K562 (cell line): ENCODE data around the gene ARPP21. TPM values are rescaled to one million over a fixed set of nuclear protein-coding genes. Genes with fewer than 3 reads are reported as not detected.

Source experiments
- ATAC-seq: fragments of 200-7000 bp; cut with Tn5 transposase; 3 replicates; pipeline ENCODE4 v1.9.1; 2020; ENCODE audit warnings: moderate library complexity
- BruUV-seq: library from RNA; stranded (reverse); fragments of 400-500 nt; replicated peaks from 2 replicates; lab custom pipeline; 2021; lab: Mats Ljungman, UMichigan
- CTCF ChIA-PET: fragments of 300-600 bp; formaldehyde crosslinking; extraction: SDS; loops from one replicate; lab custom pipeline; 2021; ENCODE audit warnings: low intra/inter-chr PET ratio; lab: Yijun Ruan, JAX
- POLR2A ChIA-PET: fragments of 300-600, 350-650 bp; sonication (Branson Sonifier 250); formaldehyde crosslinking; extraction: SDS; loops from one replicate; lab custom pipeline; 2021; ENCODE audit warnings: antibody characterized with exemption, inconsistent platforms; lab: Yijun Ruan, JAX
- DNase-seq, 4 experiments: peaks; one replicate each; pipeline versions ENCODE4 v3.0.0 to v3.0.0-alpha.2; 2011 to 2018; ENCODE audit warnings: low spot score in 3 of 4, mixed read lengths in 3 of 4; ENCODE audit errors: extremely low read depth in 1 of 4
- FAIRE-seq: peaks from 2 replicates; lab custom pipeline; 2011; peaks lifted over from hg19 to GRCh38; lab: Jason Lieb, UNC
- H2AFZ ChIP-seq: 2 replicates; pipeline ENCODE4 v1.6.0; 2011; ENCODE audit warnings: low read depth, low read length, control low read depth, inconsistent platforms
- H3K27ac ChIP-seq: fragments of 200-600 bp; 3 replicates; pipeline ENCODE4 v1.8.0; 2011; ENCODE audit warnings: low read depth, mild to moderate bottlenecking, control low read depth, inconsistent platforms, low read length, moderate library complexity, mixed read lengths; ENCODE audit errors: extremely low read depth
- H3K27me3 ChIP-seq, 2 experiments: fragments of 300-600 bp in 1 of 2; 2 replicates in 1 of 2; 3 replicates in 1 of 2; pipeline versions ENCODE4 v1.6.0 to v1.8.0; 2011; ENCODE audit warnings: inconsistent platforms in 2 of 2, low read length in 2 of 2, mild to moderate bottlenecking in 1 of 2, mixed read lengths in 1 of 2, moderate library complexity in 1 of 2; ENCODE audit not compliant: control insufficient read depth in 2 of 2, insufficient read depth in 2 of 2
- H3K36me3 ChIP-seq: fragments of 300-600 bp; 3 replicates; pipeline ENCODE4 v1.8.0; 2011; ENCODE audit warnings: mild to moderate bottlenecking, low read length, inconsistent platforms; ENCODE audit not compliant: control insufficient read depth, insufficient read depth
- H3K4me1 ChIP-seq, 2 experiments: fragments of 200-600 bp in 1 of 2; replicated peaks in 1 of 2; 2 replicates in 1 of 2; 3 replicates in 1 of 2; pipeline versions ENCODE4 v1.5.1 to v1.8.0; 2011; ENCODE audit warnings: inconsistent platforms in 2 of 2, low read length in 2 of 2, mild to moderate bottlenecking in 1 of 2, mixed read lengths in 1 of 2, moderate library complexity in 1 of 2; ENCODE audit not compliant: control insufficient read depth in 2 of 2, insufficient read depth in 2 of 2
- H3K4me2 ChIP-seq: 2 replicates; pipeline ENCODE4 v1.6.1; 2011; ENCODE audit warnings: low read length, control low read depth, inconsistent platforms, mixed read lengths; ENCODE audit not compliant: insufficient read depth
- H3K4me3 ChIP-seq: fragments of 200-600 bp; sonication (generic), shearing (Covaris generic); 2 replicates; pipeline ENCODE4 v1.5.1; 2016; ENCODE audit warnings: control low read depth, inconsistent platforms
- H3K79me2 ChIP-seq: fragments of 200-600 bp; 3 replicates; pipeline ENCODE4 v1.8.0; 2011; ENCODE audit warnings: low read length, inconsistent platforms; ENCODE audit not compliant: control insufficient read depth, insufficient read depth
- H3K9ac ChIP-seq, 2 experiments: 2 replicates each; pipeline versions ENCODE4 v1.6.0 to v1.6.1; 2011; ENCODE audit warnings: low read depth in 2 of 2, low read length in 2 of 2, control low read depth in 1 of 2, inconsistent platforms in 1 of 2, mild to moderate bottlenecking in 1 of 2, mixed read lengths in 1 of 2; ENCODE audit not compliant: insufficient read depth in 1 of 2
- H3K9me1 ChIP-seq: one replicate; pipeline ENCODE4 v1.6.0; 2011; ENCODE audit warnings: inconsistent platforms, mild to moderate bottlenecking, low read length, moderate library complexity; ENCODE audit not compliant: control insufficient read depth, insufficient read depth
- H3K9me3 ChIP-seq: replicated peaks from 2 replicates; pipeline ENCODE4 v1.5.1; 2011; ENCODE audit warnings: low read depth, low read length, inconsistent platforms; ENCODE audit not compliant: control insufficient read depth, insufficient read depth
- H4K20me1 ChIP-seq: replicated peaks from 2 replicates; pipeline ENCODE4 v1.6.1; 2011; ENCODE audit warnings: low read length, inconsistent platforms, mixed read lengths; ENCODE audit not compliant: control insufficient read depth, insufficient read depth
- CREB5 ChIP-seq: fragments of 250-450 bp; sonication (Bioruptor Pico); IDR thresholded peaks from 2 replicates; pipeline ENCODE4 v1.5.0; 2020; ENCODE audit warnings: mild to moderate bottlenecking
- FOXJ2 ChIP-seq: fragments of 200-800 bp; sonication (Bioruptor generic); IDR thresholded peaks from 2 replicates; pipeline ENCODE4 v1.6.1; 2016; ENCODE audit warnings: missing genetic modification characterization, missing compliant biosample characterization
- HOXB6 ChIP-seq: fragments of 250-450 bp; sonication (Bioruptor Pico); IDR thresholded peaks from 2 replicates; pipeline ENCODE4 v1.5.1; 2022; ENCODE audit warnings: mild to moderate bottlenecking, borderline replicate concordance
- IRF2 ChIP-seq: sonication (generic); formaldehyde crosslinking; IDR thresholded peaks from 2 replicates; pipeline ENCODE4 v1.8.1; 2022; ENCODE audit warnings: mild to moderate bottlenecking, missing genetic modification reagents
- MBD1 ChIP-seq: fragments of 250-450 bp; sonication (Bioruptor Pico); IDR thresholded peaks from 2 replicates; pipeline ENCODE4 v1.8.0; 2022; ENCODE audit warnings: inconsistent platforms
- MEIS2 ChIP-seq: fragments of 450-650 bp; IDR thresholded peaks from 2 replicates; pipeline ENCODE4 v1.6.1; 2014; ENCODE audit warnings: mild to moderate bottlenecking; ENCODE audit not compliant: partially characterized antibody
- NR1H2 ChIP-seq: sonication (generic); formaldehyde crosslinking; IDR thresholded peaks from 2 replicates; pipeline ENCODE4 v1.4.0; 2020; ENCODE audit warnings: mild to moderate bottlenecking, missing genetic modification reagents
- ZNF75A ChIP-seq: fragments of 450-650 bp; formaldehyde crosslinking; IDR thresholded peaks from 2 replicates; pipeline ENCODE4 v1.4.0; 2020; ENCODE audit warnings: mild to moderate bottlenecking
- WGBS: fragments of 100-300 bp; shearing (Covaris generic); methylation state at CpG from one replicate; pipeline ENCODE4 v1.1.6; 2016; ENCODE audit warnings: low coverage, mixed read lengths; ENCODE audit not compliant: insufficient coverage; ENCODE audit errors: missing lambda C conversion rate; 5-methylcytosine and 5-hydroxymethylcytosine counted together
- in situ Hi-C: fragments of 300-500 bp; cut with MboI; formaldehyde crosslinking; loops from 4 replicates; pipeline ENCODE4 v1.15.0; 2018; ENCODE audit warnings: inconsistent platforms, mixed read lengths
- intact Hi-C: fragments of 100-400 bp; cut with micrococcal nuclease; formaldehyde crosslinking; loops from 2 replicates; pipeline ENCODE4 v1.14.2; 2022
- polyA plus RNA-seq, 8 experiments: library from polyadenylated mRNA; depleted of rRNA in 4 of 8; stranded (reverse) in 5 of 8; unstranded in 3 of 8; fragments of >200 nt; fragmentation: Nextera tagmentation in 2 of 8; fragmentation: Illumina TruSeq in 1 of 8; extraction: Ambion mirVana in 2 of 8; extraction: Trizol in 1 of 8; gene quantifications; 2 replicates each; pipeline versions ENCODE4 v1.2.1 to v1.2.3, GENCODE V29; 2011 to 2014; ENCODE audit warnings: inconsistent platforms in 1 of 8, missing spikeins in 1 of 8
- total RNA-seq, 7 experiments: library from RNA; depleted of rRNA in 6 of 7; stranded (reverse); fragments of >200 nt in 6 of 7; fragmentation: Illumina TruSeq in 2 of 7; extraction: Trizol in 2 of 7; gene quantifications; 2 replicates each; pipeline versions ENCODE4 v1.2.1 to v1.2.3, GENCODE V29; 2011 to 2021; ENCODE audit warnings: low replicate concordance in 1 of 7
- TF ChIP-seq, protein P1 (sequence below): fragments of 250-450 bp; sonication (Bioruptor Pico); IDR thresholded peaks from 2 replicates; pipeline ENCODE4 v1.4.0; 2020; ENCODE audit warnings: mild to moderate bottlenecking, moderate library complexity, borderline replicate concordance

Gene ARPP21
- total and polyA plus RNA-seq, 9 of the 15 experiments (the other 6 are each of a cell fraction or from before 2014, with no cell fraction given) = not detected

- Histone ChIP-seq H3K4me2 (no peak overlapping the region), H3K9me3 (no peaks in the 10 kb centered on the region; the same call in 1 of the 2 replicates), H3K79me2 (no peaks in the 10 kb centered on the region), H4K20me1 (no peaks in the 10 kb centered on the region), H3K4me3 (no peak overlapping the region), H3K4me1 (no peaks in the 10 kb centered on the region), H3K27ac (no peak overlapping the region), H3K36me3 (no peaks in the 10 kb centered on the region), H3K27me3 (no peaks in the 10 kb centered on the region), H2AFZ (no peak overlapping the region), H3K9me1 (no peaks in the 10 kb centered on the region), H3K9ac (no peak overlapping the region)
- ATAC-seq (no peak), DNase-seq (no peak), FAIRE-seq (no peak)
- TF ChIP-seq NR1H2 (no peak), IRF2 (CRISPR knock-in tag) (no peak), ZNF75A (CRISPR knock-in tag) (no peak), MBD1 (CRISPR knock-in tag) (no peak), FOXJ2 (tag) (no peak), MEIS2 (no peak), CREB5 (no peak), HOXB6 (CRISPR knock-in tag) (no peak)
- TF ChIP-seq, protein P1, sequence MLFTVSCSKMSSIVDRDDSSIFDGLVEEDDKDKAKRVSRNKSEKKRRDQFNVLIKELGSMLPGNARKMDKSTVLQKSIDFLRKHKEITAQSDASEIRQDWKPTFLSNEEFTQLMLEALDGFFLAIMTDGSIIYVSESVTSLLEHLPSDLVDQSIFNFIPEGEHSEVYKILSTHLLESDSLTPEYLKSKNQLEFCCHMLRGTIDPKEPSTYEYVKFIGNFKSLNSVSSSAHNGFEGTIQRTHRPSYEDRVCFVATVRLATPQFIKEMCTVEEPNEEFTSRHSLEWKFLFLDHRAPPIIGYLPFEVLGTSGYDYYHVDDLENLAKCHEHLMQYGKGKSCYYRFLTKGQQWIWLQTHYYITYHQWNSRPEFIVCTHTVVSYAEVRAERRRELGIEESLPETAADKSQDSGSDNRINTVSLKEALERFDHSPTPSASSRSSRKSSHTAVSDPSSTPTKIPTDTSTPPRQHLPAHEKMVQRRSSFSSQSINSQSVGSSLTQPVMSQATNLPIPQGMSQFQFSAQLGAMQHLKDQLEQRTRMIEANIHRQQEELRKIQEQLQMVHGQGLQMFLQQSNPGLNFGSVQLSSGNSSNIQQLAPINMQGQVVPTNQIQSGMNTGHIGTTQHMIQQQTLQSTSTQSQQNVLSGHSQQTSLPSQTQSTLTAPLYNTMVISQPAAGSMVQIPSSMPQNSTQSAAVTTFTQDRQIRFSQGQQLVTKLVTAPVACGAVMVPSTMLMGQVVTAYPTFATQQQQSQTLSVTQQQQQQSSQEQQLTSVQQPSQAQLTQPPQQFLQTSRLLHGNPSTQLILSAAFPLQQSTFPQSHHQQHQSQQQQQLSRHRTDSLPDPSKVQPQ (CRISPR knock-in tag) = no peak
- in situ Hi-C loops (no loop called here), intact Hi-C loops (no loop called here)
- no TSS peak for BruUV-seq
- POLR2A ChIA-PET = no interaction called here
- 0% methylated on average over 3 of the region's 3 CpGs for WGBS
- CTCF ChIA-PET = no interaction called here
These were observed 111.9 kb downstream of the ARPP21 start for GRCh38 chr3:35751207-35751606.
